GM12801 (cell line): ENCODE data around the gene MAGEA8.
"Not testable (repeated sequence)": the region's sequence is repeated elsewhere in the genome, so short reads cannot be mapped to it uniquely, and the experiment has no call there.

Source experiments
- TF ChIP-seq, protein P1 (sequence below): IDR thresholded peaks from one replicate; pipeline ENCODE4 v1.5.1; 2011; ENCODE audit warnings: control low read depth; ENCODE audit not compliant: insufficient read length; ENCODE audit errors: extremely low read depth

The MAGEA8 gene

DNA sequence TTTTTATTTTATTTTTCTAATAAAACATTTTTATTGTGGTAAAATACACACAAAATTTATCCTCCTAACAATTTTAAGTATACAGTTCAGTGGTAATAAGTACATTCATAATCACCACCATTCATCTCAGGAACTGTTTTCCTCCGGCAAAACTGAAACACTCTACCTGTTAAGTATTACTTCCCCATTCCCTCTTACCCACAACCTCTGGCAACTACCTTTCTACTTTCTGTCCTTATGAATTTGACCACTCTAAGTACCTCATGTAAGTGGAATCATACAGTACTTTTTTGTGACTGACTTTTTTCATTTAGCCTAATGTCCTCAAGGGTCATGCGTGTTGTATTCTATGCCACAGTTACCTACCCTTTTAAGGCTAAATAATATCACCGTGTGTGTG lies 27.3 kb downstream of the MAGEA8 start:
- TF ChIP-seq, protein P1, sequence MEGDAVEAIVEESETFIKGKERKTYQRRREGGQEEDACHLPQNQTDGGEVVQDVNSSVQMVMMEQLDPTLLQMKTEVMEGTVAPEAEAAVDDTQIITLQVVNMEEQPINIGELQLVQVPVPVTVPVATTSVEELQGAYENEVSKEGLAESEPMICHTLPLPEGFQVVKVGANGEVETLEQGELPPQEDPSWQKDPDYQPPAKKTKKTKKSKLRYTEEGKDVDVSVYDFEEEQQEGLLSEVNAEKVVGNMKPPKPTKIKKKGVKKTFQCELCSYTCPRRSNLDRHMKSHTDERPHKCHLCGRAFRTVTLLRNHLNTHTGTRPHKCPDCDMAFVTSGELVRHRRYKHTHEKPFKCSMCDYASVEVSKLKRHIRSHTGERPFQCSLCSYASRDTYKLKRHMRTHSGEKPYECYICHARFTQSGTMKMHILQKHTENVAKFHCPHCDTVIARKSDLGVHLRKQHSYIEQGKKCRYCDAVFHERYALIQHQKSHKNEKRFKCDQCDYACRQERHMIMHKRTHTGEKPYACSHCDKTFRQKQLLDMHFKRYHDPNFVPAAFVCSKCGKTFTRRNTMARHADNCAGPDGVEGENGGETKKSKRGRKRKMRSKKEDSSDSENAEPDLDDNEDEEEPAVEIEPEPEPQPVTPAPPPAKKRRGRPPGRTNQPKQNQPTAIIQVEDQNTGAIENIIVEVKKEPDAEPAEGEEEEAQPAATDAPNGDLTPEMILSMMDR: no peak

DNA sequence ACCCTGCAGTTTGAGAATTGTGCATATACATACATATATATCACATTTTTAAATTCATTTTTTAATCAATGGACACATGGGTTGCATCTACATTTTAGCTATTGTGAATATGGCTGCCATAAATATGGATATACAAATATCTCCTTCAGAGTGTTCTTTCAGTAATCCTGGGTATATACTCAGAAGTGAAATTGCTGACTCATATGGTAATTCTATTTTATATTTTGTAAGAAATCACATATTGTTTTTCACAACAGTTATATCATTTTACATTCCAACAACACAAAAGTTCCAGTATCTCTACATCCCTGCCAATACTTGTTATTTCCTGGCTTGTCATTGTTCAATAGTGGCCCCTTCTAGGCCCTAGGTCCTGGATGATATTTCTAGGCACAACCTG lies 27.7 kb downstream of the MAGEA8 start:
- TF ChIP-seq, protein P1: no peak

DNA sequence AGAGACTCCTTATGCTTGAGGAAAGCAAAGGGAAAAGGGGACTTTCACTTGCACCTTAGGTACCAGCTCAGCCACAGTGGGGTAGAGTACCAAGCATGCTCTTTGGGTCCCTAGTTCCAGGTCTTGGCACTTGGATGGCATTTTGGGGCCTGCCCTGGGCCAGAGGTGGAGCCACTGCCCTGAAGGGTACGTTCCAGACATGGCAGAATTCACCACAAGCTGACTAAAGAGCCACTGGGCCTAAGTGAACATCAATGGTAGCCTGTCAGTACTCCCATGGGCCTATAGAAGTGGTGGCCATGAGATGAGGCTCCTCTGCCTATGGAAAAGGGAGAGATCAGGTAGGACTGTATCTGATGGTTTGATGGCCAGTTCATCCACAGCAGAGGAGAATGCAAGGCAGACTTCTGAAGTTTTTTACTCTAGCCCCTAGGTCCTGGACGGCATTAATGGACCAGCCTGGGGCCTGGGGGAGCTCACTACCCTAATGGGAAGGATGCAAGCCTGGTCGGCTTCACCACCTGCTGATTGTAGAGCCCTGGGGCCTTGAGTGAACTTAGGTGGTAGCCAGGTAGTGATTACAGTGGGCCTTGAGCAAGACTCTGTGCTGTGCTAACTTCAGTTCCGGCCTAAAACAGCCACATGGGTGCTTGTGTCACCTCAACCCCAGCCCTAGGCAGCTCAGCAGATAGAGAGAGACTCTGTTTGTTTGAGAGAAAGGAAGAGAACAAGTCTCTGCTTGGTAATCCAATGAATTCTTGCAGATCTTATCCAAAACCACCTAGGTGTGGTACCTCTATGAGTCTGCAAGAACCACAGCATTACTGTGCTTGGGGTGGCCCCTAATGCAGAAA lies 28.6 kb downstream of the MAGEA8 start:
- TF ChIP-seq, protein P1: no peak

DNA sequence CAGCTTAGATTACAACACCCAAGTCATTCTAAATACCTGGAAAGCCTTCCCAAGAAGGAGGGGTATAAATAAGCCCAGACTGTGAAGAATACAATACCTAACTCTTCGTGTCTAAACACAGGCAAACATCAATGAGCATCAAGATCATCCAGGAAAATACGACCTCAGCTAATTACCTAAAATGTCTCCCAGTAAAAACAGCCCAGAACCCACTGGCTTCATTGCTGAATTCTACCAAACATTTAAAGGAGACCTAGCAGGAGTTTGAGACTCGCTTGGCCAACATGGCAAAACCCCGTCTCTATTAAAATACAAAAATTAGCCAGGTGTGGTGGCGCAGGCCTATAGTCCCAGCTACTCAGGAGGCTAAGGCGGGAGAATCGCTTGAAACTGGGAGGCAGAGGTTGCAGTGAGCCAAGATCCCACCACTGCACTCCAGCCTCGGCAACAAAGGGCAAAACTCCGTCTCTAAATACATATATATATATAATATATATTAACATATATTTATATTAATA lies 29.3 kb downstream of the MAGEA8 start:
- TF ChIP-seq, protein P1: no peak

DNA sequence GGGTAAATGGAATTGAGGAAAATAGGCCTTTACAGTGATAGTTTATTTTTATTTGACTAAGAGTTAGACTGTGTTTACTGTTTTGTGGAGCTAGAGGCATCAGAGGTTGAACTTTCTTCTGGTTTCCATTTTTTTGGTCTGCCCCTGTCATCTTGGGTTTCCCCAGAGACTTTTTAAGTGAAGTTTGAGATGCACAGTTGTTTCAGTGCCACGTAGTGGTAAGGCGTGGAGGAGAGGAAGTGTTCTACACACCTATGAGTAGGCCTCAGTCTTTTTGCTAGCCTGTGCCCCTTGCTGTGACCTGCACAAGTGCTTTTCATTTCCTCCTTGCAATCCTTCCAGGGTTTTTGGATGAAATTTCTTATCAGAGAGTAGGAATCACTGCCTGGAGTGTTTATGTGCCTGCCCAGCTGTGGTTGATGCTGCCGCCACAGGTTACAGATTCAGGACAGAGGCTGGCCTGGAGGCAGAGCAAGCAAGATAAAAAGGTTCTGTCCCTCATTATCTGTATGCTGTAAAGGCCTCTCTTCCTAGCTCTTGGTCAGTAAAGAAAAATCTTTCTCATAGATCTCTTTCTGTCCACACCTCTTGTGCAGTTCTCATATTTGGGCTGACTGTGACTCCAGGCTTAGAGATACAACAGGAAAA lies 35.9 kb downstream of the MAGEA8 start:
- TF ChIP-seq, protein P1: no peak

DNA sequence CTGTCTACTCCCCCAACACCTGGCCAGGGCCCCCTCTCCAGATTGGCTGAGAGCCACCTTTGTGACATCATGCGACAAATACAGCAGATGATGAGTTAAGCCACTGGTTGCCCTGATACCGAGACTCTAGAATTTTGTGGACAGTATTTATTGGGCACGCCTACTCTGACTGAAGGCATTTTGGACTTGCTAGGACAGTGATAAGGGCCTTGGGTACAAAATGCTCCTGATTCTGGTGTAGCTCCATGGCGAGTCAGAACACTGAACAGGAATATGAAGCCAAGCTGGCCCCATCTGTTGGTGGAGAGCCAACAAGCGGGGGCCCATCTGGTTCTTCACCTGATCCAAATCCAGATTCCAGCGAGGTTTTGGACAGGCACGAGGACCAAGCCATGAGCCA lies 48.4 kb downstream of the MAGEA8 start, which contains the start of gene HSFX4:
HSFX4 (plus strand) TSS at position 174 of the 400 bp plus-strand sequence; CDS start at position 246, 72 bp downstream.
- TF ChIP-seq, protein P1: not testable (repeated sequence)
